Endothelial cell (in vitro differentiated cells): ENCODE data around the gene GRIA3. TPM values are rescaled to one million over a fixed set of nuclear protein-coding genes. Genes with fewer than 3 reads are reported as not detected.

Experiments used
- DNase-seq: peaks from one replicate; pipeline ENCODE4 v3.0.0; 2021; ENCODE audit warnings: low spot score
- H3K27ac Mint-ChIP-seq: one replicate; pipeline ENCODE4 v1.8.0; 2021; ENCODE audit warnings: mixed read lengths, inconsistent platforms; ENCODE audit not compliant: unreplicated experiment
- H3K27me3 Mint-ChIP-seq: one replicate; pipeline ENCODE4 v1.8.0; 2021; ENCODE audit warnings: mild to moderate bottlenecking, moderate library complexity, mixed read lengths, inconsistent platforms; ENCODE audit not compliant: unreplicated experiment
- H3K36me3 Mint-ChIP-seq: one replicate; pipeline ENCODE4 v1.8.0; 2021; ENCODE audit warnings: mild to moderate bottlenecking, low read depth, mixed read lengths, inconsistent platforms; ENCODE audit not compliant: unreplicated experiment
- H3K4me1 Mint-ChIP-seq: one replicate; pipeline ENCODE4 v1.8.0; 2021; ENCODE audit warnings: mild to moderate bottlenecking, mixed read lengths, inconsistent platforms; ENCODE audit not compliant: unreplicated experiment
- H3K4me3 Mint-ChIP-seq: one replicate; pipeline ENCODE4 v1.8.0; 2021; ENCODE audit warnings: mild to moderate bottlenecking, mixed read lengths, inconsistent platforms; ENCODE audit not compliant: unreplicated experiment
- H3K9me3 Mint-ChIP-seq: one replicate; pipeline ENCODE4 v1.8.0; 2021; ENCODE audit warnings: mixed read lengths, inconsistent platforms; ENCODE audit not compliant: unreplicated experiment
- CTCF ChIP-seq: fragments of 200-600 bp; sonication (generic); IDR thresholded peaks from one replicate; pipeline ENCODE4 v1.5.0; 2021; ENCODE audit warnings: antibody characterized with exemption; ENCODE audit not compliant: unreplicated experiment
- long read RNA-seq: library from polyadenylated mRNA; unstranded; transcript quantifications from one replicate; pipeline ENCODE4 v2.0.0, GENCODE V29; 2020; ENCODE audit not compliant: unreplicated experiment
- total RNA-seq: library from RNA; stranded (reverse); fragmentation: NEBNext Ultra II Directional; extraction: Animal tissue kit (Norgen Biotek cat#: 25700); gene quantifications from one replicate; pipeline ENCODE4 v1.2.1, GENCODE V29; 2021; ENCODE audit not compliant: unreplicated experiment

The GRIA3 gene
- 0.51 TPM for total RNA-seq
- long read RNA-seq, result 0 reads

GRCh38 chrX:123184219-123184865 lies at the start of gene GRIA3:
Gene GRIA3 (plus strand): TSS chrX:123184278. CDS start chrX:123184536, 258 bp downstream.
- Mint-ChIP-seq H3K36me3 (no peaks in the 10 kb centered on the region), H3K4me1 (peaks cover 2% of the 10 kb centered on the region), H3K4me3 (peak within 1 kb of the TSS; percentile 83), H3K27me3 (peaks cover 7% of the 10 kb centered on the region), H3K9me3 (no peaks in the 10 kb centered on the region), H3K27ac (no peak within 1 kb of the TSS)
- TF ChIP-seq CTCF, result no peak
- DNase-seq, result no peak

- no peaks in the 10 kb centered on the region for H3K9me3 Mint-ChIP-seq
- no peak for TF ChIP-seq CTCF
- DNase-seq, result no peak
- H3K36me3 Mint-ChIP-seq, result no peaks in the 10 kb centered on the region
- H3K27me3 Mint-ChIP-seq, result no peaks in the 10 kb centered on the region
- no peak overlapping the region for H3K4me3 Mint-ChIP-seq
- H3K27ac Mint-ChIP-seq, result no peak overlapping the region
- H3K4me1 Mint-ChIP-seq, result peaks cover 3% of the 10 kb centered on the region
Observed at GRCh38 chrX:123138473-123138872, 45.6 kb upstream of the GRIA3 start.

- Mint-ChIP-seq H3K4me3 (no peak overlapping the region), H3K27ac (no peak overlapping the region), H3K4me1 (peaks cover 3% of the 10 kb centered on the region), H3K27me3 (no peaks in the 10 kb centered on the region), H3K36me3 (no peaks in the 10 kb centered on the region), H3K9me3 (no peaks in the 10 kb centered on the region)
- TF ChIP-seq CTCF, result no peak
- DNase-seq, result no peak
Observed at GRCh38 chrX:123140454-123140853, 43.6 kb upstream of the GRIA3 start.

- no peak for TF ChIP-seq CTCF
- DNase-seq, result no peak
- no peak overlapping the region for H3K27ac Mint-ChIP-seq
- H3K4me1 Mint-ChIP-seq, result peaks cover 3% of the 10 kb centered on the region
- H3K4me3 Mint-ChIP-seq, result no peak overlapping the region
- no peaks in the 10 kb centered on the region for H3K36me3 Mint-ChIP-seq
- no peaks in the 10 kb centered on the region for H3K27me3 Mint-ChIP-seq
- H3K9me3 Mint-ChIP-seq, result no peaks in the 10 kb centered on the region
Observed at GRCh38 chrX:123140904-123141303, 43.2 kb upstream of the GRIA3 start.

- no peak for DNase-seq
- Mint-ChIP-seq H3K4me1 (no peaks in the 10 kb centered on the region), H3K36me3 (no peaks in the 10 kb centered on the region), H3K4me3 (no peak overlapping the region), H3K9me3 (no peaks in the 10 kb centered on the region), H3K27me3 (no peaks in the 10 kb centered on the region), H3K27ac (no peak overlapping the region)
- no peak for TF ChIP-seq CTCF
Observed at GRCh38 chrX:123153846-123154335, 30.2 kb upstream of the GRIA3 start.
